Measurements from ENCODE around the gene FAM83G.

DNA sequence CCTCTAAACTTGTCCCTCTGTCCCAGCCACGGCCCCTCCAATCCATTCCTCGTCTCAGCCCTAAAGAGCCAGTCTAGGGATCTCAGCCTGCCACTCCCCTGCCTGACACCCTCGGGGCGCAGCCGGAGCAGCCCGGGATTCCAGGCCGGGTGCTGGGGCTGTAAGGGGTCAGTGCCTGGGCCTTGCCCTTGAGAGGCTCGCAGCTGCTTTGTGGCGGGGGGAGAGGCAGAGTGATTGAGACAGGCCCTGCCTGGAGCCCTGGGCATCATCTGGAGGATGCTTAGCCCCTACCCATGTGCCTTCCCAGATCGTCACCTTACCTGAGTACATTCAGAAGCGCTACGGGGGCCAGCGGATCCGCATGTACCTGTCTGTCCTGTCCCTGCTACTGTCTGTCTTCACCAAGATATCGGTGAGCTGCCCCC is 44.3 kb downstream of the FAM83G start:
- TF ChIP-seq, protein P1, sequence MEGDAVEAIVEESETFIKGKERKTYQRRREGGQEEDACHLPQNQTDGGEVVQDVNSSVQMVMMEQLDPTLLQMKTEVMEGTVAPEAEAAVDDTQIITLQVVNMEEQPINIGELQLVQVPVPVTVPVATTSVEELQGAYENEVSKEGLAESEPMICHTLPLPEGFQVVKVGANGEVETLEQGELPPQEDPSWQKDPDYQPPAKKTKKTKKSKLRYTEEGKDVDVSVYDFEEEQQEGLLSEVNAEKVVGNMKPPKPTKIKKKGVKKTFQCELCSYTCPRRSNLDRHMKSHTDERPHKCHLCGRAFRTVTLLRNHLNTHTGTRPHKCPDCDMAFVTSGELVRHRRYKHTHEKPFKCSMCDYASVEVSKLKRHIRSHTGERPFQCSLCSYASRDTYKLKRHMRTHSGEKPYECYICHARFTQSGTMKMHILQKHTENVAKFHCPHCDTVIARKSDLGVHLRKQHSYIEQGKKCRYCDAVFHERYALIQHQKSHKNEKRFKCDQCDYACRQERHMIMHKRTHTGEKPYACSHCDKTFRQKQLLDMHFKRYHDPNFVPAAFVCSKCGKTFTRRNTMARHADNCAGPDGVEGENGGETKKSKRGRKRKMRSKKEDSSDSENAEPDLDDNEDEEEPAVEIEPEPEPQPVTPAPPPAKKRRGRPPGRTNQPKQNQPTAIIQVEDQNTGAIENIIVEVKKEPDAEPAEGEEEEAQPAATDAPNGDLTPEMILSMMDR (IDR thresholded peaks at IDR 0.05; ENCODE audit: insufficient read depth, low read depth, low read length) = no peak
- no peak for TF ChIP-seq EZH2 (IDR thresholded peaks at IDR 0.05; ENCODE audit: insufficient read depth, low read length)

All from astrocyte (in vitro differentiated cells and primary cell).